PC-9 (cell line): ENCODE measurements around the gene GRIA1.

Experiments
- EZH2 ChIP-seq: fragments of 200-600 bp; sonication (generic); IDR thresholded peaks from 2 replicates; pipeline ENCODE4 v1.8.0; 2017; ENCODE audit warnings: antibody characterized with exemption, low read depth
- TF ChIP-seq, protein P1 (sequence below): fragments of 200-600 bp; sonication (generic); conservative IDR thresholded peaks from 2 replicates; pipeline ENCODE4 v1.6.1; 2017; ENCODE audit warnings: mixed run types, antibody characterized with exemption, mild to moderate bottlenecking, moderate library complexity

DNA sequence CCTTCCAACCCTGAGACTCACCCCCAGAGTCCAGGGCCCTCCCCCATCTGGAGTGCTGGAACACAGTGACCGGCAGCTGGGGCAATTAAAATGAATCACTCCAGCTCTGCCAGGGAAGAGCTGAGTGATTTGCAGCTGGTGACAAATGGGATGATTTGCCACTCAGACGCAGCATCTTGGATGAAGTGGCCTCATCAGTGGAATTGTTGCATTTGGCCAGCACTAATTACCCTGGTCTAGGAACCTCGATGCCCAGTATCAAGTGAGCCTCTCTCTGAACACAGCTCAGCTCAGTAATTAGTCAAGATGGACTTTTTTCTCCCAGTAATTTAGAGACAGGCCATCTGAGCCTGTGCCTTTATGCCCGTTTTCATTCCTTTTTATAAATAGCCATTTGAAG is 259.5 kb downstream of the GRIA1 start:
- TF ChIP-seq, protein P1, sequence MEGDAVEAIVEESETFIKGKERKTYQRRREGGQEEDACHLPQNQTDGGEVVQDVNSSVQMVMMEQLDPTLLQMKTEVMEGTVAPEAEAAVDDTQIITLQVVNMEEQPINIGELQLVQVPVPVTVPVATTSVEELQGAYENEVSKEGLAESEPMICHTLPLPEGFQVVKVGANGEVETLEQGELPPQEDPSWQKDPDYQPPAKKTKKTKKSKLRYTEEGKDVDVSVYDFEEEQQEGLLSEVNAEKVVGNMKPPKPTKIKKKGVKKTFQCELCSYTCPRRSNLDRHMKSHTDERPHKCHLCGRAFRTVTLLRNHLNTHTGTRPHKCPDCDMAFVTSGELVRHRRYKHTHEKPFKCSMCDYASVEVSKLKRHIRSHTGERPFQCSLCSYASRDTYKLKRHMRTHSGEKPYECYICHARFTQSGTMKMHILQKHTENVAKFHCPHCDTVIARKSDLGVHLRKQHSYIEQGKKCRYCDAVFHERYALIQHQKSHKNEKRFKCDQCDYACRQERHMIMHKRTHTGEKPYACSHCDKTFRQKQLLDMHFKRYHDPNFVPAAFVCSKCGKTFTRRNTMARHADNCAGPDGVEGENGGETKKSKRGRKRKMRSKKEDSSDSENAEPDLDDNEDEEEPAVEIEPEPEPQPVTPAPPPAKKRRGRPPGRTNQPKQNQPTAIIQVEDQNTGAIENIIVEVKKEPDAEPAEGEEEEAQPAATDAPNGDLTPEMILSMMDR = no peak
- TF ChIP-seq EZH2 = no peak
